Measurements from ENCODE around the gene FAM185A. TPM values are rescaled to one million over a fixed set of nuclear protein-coding genes. Genes with fewer than 3 reads are reported as not detected.

FAM185A gene
- total and polyA plus RNA-seq, 12 donors: 3.7 to 12.4 (median 7.4) TPM

DNA sequence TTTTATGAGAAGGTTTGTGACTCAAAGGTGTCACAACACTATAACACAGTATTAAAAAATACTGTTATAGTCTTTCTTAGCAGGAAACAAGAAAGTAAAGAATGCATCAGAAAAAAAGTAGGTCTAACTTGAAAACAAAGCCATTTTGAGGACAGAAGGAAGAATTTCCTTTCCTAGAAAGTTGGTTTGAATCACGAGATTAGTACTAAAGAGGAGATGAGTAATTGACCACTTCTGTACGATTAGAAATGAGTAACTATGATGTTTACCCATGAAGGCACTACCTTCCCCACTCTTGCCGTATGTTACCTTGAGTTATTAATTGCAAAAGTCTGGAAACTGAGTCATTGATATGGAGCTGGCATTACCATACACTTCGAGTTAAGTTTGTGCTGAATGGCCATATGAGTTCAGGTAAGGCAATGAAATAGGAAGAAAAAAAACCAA, 65.2 kb downstream of the FAM185A start:
- 81 to 86% methylated on average over 4 of the region's 4 CpGs for WGBS, 2 donors
- intact Hi-C loops (cut with DNase I): loop anchor here in 1 of 10 donors (5.0 kb wide), 1 partner anchor 48 kb away; no protein-coding TSS in a partner anchor

DNA sequence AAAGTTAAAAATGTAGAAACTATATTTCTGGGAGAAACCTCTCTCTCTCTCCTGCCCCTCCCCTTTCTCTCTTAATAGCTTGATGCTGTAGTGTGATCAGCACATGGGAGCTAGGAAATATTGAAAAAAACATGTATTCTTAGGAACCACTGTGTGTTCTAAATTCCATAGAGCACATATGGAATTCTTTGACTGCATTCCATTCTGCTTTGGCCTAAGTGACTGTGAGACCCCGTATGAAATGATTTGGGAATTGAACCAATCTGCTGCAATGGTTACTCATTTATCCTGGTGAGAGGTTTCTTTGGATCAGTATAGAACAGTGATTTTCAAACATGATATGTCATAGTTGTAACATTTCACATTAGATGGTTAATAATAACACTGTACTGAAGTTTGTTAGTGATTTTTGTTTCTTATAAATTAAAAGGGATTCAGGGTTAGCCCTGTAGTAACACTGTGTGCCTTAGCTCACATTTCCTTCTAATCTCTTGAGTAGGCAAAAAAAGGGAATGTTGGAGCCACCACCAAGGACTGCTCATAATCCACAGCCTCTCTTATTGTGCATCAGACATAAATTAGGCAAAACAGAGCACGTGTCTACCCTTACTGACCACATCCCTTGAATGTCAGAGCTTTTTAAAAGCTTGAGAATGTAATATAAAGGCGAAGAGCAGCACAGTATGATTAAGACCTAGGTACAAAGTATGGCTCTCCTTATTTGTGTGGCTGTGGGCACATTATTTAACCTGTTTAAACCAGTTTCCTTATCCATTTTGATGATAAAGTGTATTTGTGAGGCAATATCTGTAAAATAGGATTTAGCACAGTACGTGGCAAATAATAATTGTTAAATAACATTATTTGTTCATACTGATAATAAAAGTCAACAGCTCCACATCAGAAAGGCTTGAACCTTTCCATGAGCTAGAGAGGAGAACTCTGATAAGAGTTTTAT, 69.1 kb downstream of the FAM185A start:
- DNase-seq (no peak), ATAC-seq (no peak)
- Histone ChIP-seq H3K27me3 (no peaks in the 10 kb centered on the region), H3K27ac (no peak overlapping the region), H3K4me3 (no peak overlapping the region), H3K36me3 (peaks cover 0 to 10% (median 0%) of the 10 kb centered on the region in 9 donors), H3K4me1 (peaks cover 0 to 7% (median 0%) of the 10 kb centered on the region in 9 donors), H3K9me3 (no peaks in the 10 kb centered on the region)
- TF ChIP-seq, protein P1, sequence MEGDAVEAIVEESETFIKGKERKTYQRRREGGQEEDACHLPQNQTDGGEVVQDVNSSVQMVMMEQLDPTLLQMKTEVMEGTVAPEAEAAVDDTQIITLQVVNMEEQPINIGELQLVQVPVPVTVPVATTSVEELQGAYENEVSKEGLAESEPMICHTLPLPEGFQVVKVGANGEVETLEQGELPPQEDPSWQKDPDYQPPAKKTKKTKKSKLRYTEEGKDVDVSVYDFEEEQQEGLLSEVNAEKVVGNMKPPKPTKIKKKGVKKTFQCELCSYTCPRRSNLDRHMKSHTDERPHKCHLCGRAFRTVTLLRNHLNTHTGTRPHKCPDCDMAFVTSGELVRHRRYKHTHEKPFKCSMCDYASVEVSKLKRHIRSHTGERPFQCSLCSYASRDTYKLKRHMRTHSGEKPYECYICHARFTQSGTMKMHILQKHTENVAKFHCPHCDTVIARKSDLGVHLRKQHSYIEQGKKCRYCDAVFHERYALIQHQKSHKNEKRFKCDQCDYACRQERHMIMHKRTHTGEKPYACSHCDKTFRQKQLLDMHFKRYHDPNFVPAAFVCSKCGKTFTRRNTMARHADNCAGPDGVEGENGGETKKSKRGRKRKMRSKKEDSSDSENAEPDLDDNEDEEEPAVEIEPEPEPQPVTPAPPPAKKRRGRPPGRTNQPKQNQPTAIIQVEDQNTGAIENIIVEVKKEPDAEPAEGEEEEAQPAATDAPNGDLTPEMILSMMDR (IDR thresholded peaks at IDR 0.05): no peak
- intact Hi-C loops (cut with DNase I): no loop called here
- WGBS, 2 donors: 88 to 89% methylated on average over 4 of the region's 4 CpGs

More for the DNA sequence above, 65.2 kb downstream of the FAM185A start:
- no peak for ATAC-seq
- Histone ChIP-seq H3K4me1 (peaks cover 0 to 25% (median 19%) of the 10 kb centered on the region in 9 donors), H3K27me3 (no peaks in the 10 kb centered on the region), H3K9me3 (no peaks in the 10 kb centered on the region), H3K4me3 (no peak overlapping the region), H3K27ac (no peak overlapping the region), H3K36me3 (peaks cover 0 to 7% (median 0%) of the 10 kb centered on the region in 9 donors)
- TF ChIP-seq, protein P1 (IDR thresholded peaks at IDR 0.05): no peak
- DNase-seq: no peak

DNA sequence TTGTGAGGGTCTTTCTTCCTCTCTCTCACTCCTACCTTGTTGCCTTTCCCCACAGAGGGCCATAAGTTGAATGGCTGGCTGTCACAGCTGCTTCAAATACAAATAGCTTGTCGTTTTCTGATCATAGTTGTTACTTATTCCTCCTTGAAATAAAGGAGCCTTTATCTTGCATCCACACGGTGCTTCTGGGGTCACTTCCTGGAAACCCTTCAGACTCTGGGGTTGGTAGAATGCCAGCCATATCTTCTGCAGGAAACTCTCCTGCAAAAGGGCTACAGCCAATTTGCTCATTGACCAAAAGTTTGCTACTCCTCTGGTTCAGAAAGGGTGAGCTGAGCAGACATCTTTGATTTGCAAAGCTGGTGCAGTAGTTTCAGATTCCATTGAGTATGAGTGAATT, 70.4 kb downstream of the FAM185A start:
- Histone ChIP-seq H3K9me3 (no peaks in the 10 kb centered on the region), H3K4me1 (peaks cover 0 to 6% (median 0%) of the 10 kb centered on the region in 9 donors), H3K4me3 (no peak overlapping the region), H3K27ac (no peak overlapping the region), H3K27me3 (no peaks in the 10 kb centered on the region), H3K36me3 (peaks cover 0 to 10% (median 0%) of the 10 kb centered on the region in 9 donors)
- WGBS, 2 donors: 20 to 25% methylated on average over 2 of the region's 2 CpGs
- DNase-seq (no peak), ATAC-seq (no peak)
- TF ChIP-seq, protein P1 (IDR thresholded peaks at IDR 0.05): no peak
- intact Hi-C loops (cut with DNase I): no loop called here

DNA sequence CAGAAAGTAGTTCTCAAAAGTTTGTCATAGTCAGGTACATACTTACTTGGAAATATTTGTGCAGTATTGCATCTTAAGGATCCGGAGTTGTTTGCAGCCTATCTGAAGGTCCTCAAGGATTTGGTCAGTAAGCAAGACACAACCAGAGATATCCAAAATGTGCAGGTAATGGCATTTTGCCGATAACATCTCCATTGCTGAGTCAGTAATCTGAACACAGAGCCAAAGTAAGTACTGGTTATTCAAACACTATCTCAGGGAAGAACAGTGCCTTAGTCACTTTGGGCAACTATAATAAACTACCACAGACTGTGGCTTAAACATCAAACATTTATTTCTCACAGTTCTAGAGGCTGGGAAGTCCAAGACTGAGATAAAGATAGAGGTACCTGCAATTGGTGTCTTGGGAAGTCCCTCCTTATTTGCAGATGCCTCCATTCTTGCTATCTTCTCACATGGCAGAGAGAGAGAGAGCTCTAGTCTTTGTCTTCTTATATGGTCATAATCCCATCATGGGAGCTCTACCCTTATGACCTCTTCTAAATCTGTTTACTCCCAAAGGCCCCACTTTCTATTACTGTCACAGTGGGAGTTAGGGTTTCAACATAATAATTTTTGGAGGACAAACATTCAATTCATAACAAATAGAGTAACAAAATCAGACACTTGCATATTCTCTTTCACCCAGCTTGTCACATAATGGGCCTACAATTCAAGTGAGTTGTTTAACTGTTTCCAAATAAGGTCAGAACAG, 73.4 kb downstream of the FAM185A start:
- peak in 3 of 8 donors; percentile 66 to 76 (median 67) for ATAC-seq
- Histone ChIP-seq H3K27me3 (no peaks in the 10 kb centered on the region), H3K27ac (peak overlapping the region in 1 of 10 donors; percentile 41), H3K9me3 (peaks cover 0 to under 1% (median 0%) of the 10 kb centered on the region in 11 donors), H3K4me1 (peaks cover 0 to 6% (median 0%) of the 10 kb centered on the region in 9 donors), H3K36me3 (peaks cover 0 to 11% (median 0%) of the 10 kb centered on the region in 9 donors), H3K4me3 (no peak overlapping the region)
- TF ChIP-seq, protein P1 (IDR thresholded peaks at IDR 0.05): no peak
- intact Hi-C loops (cut with DNase I): no loop called here
- no peak for DNase-seq
- 92 to 93% methylated on average over 2 of the region's 2 CpGs for WGBS, 2 donors
